ENCODE measurements around the gene MCUB.

Gene MCUB

GRCh38 chr4:109601336-109601735 lies 41.3 kb downstream of the MCUB start:
- Histone ChIP-seq H3K27ac (ENCODE audit: low read length) (no peak overlapping the region), H3K4me1 (ENCODE audit: control insufficient read depth, insufficient read depth, low read length) (no peaks in the 10 kb centered on the region), H3K9me3 (ENCODE audit: control insufficient read depth in 2 of 2, low read length in 2 of 2) (no peaks in the 10 kb centered on the region)

GRCh38 chr4:109607976-109608375 lies 47.9 kb downstream of the MCUB start:
- Histone ChIP-seq H3K9ac (ENCODE audit: low read length in 2 of 2) (no peak overlapping the region), H3K4me3 (ENCODE audit: low read length in 2 of 2) (no peak overlapping the region), H3K9me3 (ENCODE audit: control insufficient read depth in 2 of 2, low read length in 2 of 2) (no peaks in the 10 kb centered on the region), H3K27me3 (ENCODE audit: control insufficient read depth in 1 of 2, insufficient read depth in 2 of 2, low read length in 2 of 2) (no peaks in the 10 kb centered on the region), H3K36me3 (ENCODE audit: control insufficient read depth in 2 of 2, insufficient read depth in 2 of 2, low read length in 2 of 2) (no peaks in the 10 kb centered on the region), H3K27ac (ENCODE audit: low read length) (no peak overlapping the region), H3K4me1 (ENCODE audit: control insufficient read depth, insufficient read depth, low read length) (no peaks in the 10 kb centered on the region)

More at GRCh38 chr4:109601336-109601735, 41.3 kb downstream of the MCUB start:
- H3K27me3 ChIP-seq (ENCODE audit: control insufficient read depth in 1 of 2, insufficient read depth in 2 of 2, low read length in 2 of 2): no peaks in the 10 kb centered on the region
- no peaks in the 10 kb centered on the region for H3K36me3 ChIP-seq (ENCODE audit: control insufficient read depth in 2 of 2, insufficient read depth in 2 of 2, low read length in 2 of 2)
- no peak overlapping the region for H3K9ac ChIP-seq (ENCODE audit: low read length in 2 of 2)
- H3K4me3 ChIP-seq (ENCODE audit: low read length in 2 of 2): no peak overlapping the region

GRCh38 chr4:109608879-109609278 lies 48.8 kb downstream of the MCUB start:
- no peak overlapping the region for H3K27ac ChIP-seq (ENCODE audit: low read length)
- no peaks in the 10 kb centered on the region for H3K27me3 ChIP-seq (ENCODE audit: control insufficient read depth in 1 of 2, insufficient read depth in 2 of 2, low read length in 2 of 2)
- H3K4me3 ChIP-seq (ENCODE audit: low read length in 2 of 2): no peak overlapping the region
- no peaks in the 10 kb centered on the region for H3K9me3 ChIP-seq (ENCODE audit: control insufficient read depth in 2 of 2, low read length in 2 of 2)
- H3K36me3 ChIP-seq (ENCODE audit: control insufficient read depth in 2 of 2, insufficient read depth in 2 of 2, low read length in 2 of 2): no peaks in the 10 kb centered on the region
- H3K4me1 ChIP-seq (ENCODE audit: control insufficient read depth, insufficient read depth, low read length): no peaks in the 10 kb centered on the region
- no peak overlapping the region for H3K9ac ChIP-seq (ENCODE audit: low read length in 2 of 2)

GRCh38 chr4:109609431-109609830 lies 49.4 kb downstream of the MCUB start:
- Histone ChIP-seq H3K9me3 (ENCODE audit: control insufficient read depth in 2 of 2, low read length in 2 of 2) (no peaks in the 10 kb centered on the region), H3K36me3 (ENCODE audit: control insufficient read depth in 2 of 2, insufficient read depth in 2 of 2, low read length in 2 of 2) (no peaks in the 10 kb centered on the region), H3K4me3 (ENCODE audit: low read length in 2 of 2) (no peak overlapping the region), H3K27me3 (ENCODE audit: control insufficient read depth in 1 of 2, insufficient read depth in 2 of 2, low read length in 2 of 2) (no peaks in the 10 kb centered on the region), H3K9ac (ENCODE audit: low read length in 2 of 2) (no peak overlapping the region), H3K4me1 (ENCODE audit: control insufficient read depth, insufficient read depth, low read length) (no peaks in the 10 kb centered on the region), H3K27ac (ENCODE audit: low read length) (no peak overlapping the region)

- Histone ChIP-seq H3K27ac (ENCODE audit: low read length) (no peak overlapping the region), H3K9ac (ENCODE audit: low read length in 2 of 2) (no peak overlapping the region), H3K27me3 (ENCODE audit: control insufficient read depth in 1 of 2, insufficient read depth in 2 of 2, low read length in 2 of 2) (no peaks in the 10 kb centered on the region), H3K4me3 (ENCODE audit: low read length in 2 of 2) (no peak overlapping the region), H3K4me1 (ENCODE audit: control insufficient read depth, insufficient read depth, low read length) (no peaks in the 10 kb centered on the region), H3K9me3 (ENCODE audit: control insufficient read depth in 2 of 2, low read length in 2 of 2) (no peaks in the 10 kb centered on the region), H3K36me3 (ENCODE audit: control insufficient read depth in 2 of 2, insufficient read depth in 2 of 2, low read length in 2 of 2) (no peaks in the 10 kb centered on the region)
Observed at GRCh38 chr4:109610489-109610888, 50.4 kb downstream of the MCUB start.

GRCh38 chr4:109611045-109611646 lies 51.1 kb downstream of the MCUB start:
- Histone ChIP-seq H3K9ac (ENCODE audit: low read length in 2 of 2) (no peak overlapping the region), H3K27me3 (ENCODE audit: control insufficient read depth in 1 of 2, insufficient read depth in 2 of 2, low read length in 2 of 2) (no peaks in the 10 kb centered on the region), H3K9me3 (ENCODE audit: control insufficient read depth in 2 of 2, low read length in 2 of 2) (no peaks in the 10 kb centered on the region), H3K4me1 (ENCODE audit: control insufficient read depth, insufficient read depth, low read length) (no peaks in the 10 kb centered on the region), H3K36me3 (ENCODE audit: control insufficient read depth in 2 of 2, insufficient read depth in 2 of 2, low read length in 2 of 2) (no peaks in the 10 kb centered on the region), H3K27ac (ENCODE audit: low read length) (no peak overlapping the region), H3K4me3 (ENCODE audit: low read length in 2 of 2) (no peak overlapping the region)

GRCh38 chr4:109614015-109614414 lies 54.0 kb downstream of the MCUB start:
- Histone ChIP-seq H3K27me3 (ENCODE audit: control insufficient read depth in 1 of 2, insufficient read depth in 2 of 2, low read length in 2 of 2) (no peaks in the 10 kb centered on the region), H3K9me3 (ENCODE audit: control insufficient read depth in 2 of 2, low read length in 2 of 2) (no peaks in the 10 kb centered on the region), H3K4me1 (ENCODE audit: control insufficient read depth, insufficient read depth, low read length) (no peaks in the 10 kb centered on the region), H3K36me3 (ENCODE audit: control insufficient read depth in 2 of 2, insufficient read depth in 2 of 2, low read length in 2 of 2) (no peaks in the 10 kb centered on the region), H3K4me3 (ENCODE audit: low read length in 2 of 2) (no peak overlapping the region), H3K9ac (ENCODE audit: low read length in 2 of 2) (no peak overlapping the region), H3K27ac (ENCODE audit: low read length) (no peak overlapping the region)

GRCh38 chr4:109614466-109614865 lies 54.4 kb downstream of the MCUB start:
- Histone ChIP-seq H3K9ac (ENCODE audit: low read length in 2 of 2) (no peak overlapping the region), H3K4me3 (ENCODE audit: low read length in 2 of 2) (no peak overlapping the region), H3K36me3 (ENCODE audit: control insufficient read depth in 2 of 2, insufficient read depth in 2 of 2, low read length in 2 of 2) (no peaks in the 10 kb centered on the region), H3K27ac (ENCODE audit: low read length) (no peak overlapping the region), H3K4me1 (ENCODE audit: control insufficient read depth, insufficient read depth, low read length) (no peaks in the 10 kb centered on the region), H3K9me3 (ENCODE audit: control insufficient read depth in 2 of 2, low read length in 2 of 2) (no peaks in the 10 kb centered on the region), H3K27me3 (ENCODE audit: control insufficient read depth in 1 of 2, insufficient read depth in 2 of 2, low read length in 2 of 2) (no peaks in the 10 kb centered on the region)

- Histone ChIP-seq H3K4me1 (ENCODE audit: control insufficient read depth, insufficient read depth, low read length) (no peaks in the 10 kb centered on the region), H3K27ac (ENCODE audit: low read length) (no peak overlapping the region), H3K4me3 (ENCODE audit: low read length in 2 of 2) (no peak overlapping the region), H3K36me3 (ENCODE audit: control insufficient read depth in 2 of 2, insufficient read depth in 2 of 2, low read length in 2 of 2) (no peaks in the 10 kb centered on the region), H3K9me3 (ENCODE audit: control insufficient read depth in 2 of 2, low read length in 2 of 2) (no peaks in the 10 kb centered on the region), H3K9ac (ENCODE audit: low read length in 2 of 2) (no peak overlapping the region), H3K27me3 (ENCODE audit: control insufficient read depth in 1 of 2, insufficient read depth in 2 of 2, low read length in 2 of 2) (no peaks in the 10 kb centered on the region)
Observed at GRCh38 chr4:109615742-109616141, 55.7 kb downstream of the MCUB start.

GRCh38 chr4:109616243-109616642 lies 56.2 kb downstream of the MCUB start:
- no peak overlapping the region for H3K9ac ChIP-seq (ENCODE audit: low read length in 2 of 2)
- H3K36me3 ChIP-seq (ENCODE audit: control insufficient read depth in 2 of 2, insufficient read depth in 2 of 2, low read length in 2 of 2): no peaks in the 10 kb centered on the region
- H3K9me3 ChIP-seq (ENCODE audit: control insufficient read depth in 2 of 2, low read length in 2 of 2): no peaks in the 10 kb centered on the region
- no peaks in the 10 kb centered on the region for H3K4me1 ChIP-seq (ENCODE audit: control insufficient read depth, insufficient read depth, low read length)
- no peak overlapping the region for H3K4me3 ChIP-seq (ENCODE audit: low read length in 2 of 2)
- no peak overlapping the region for H3K27ac ChIP-seq (ENCODE audit: low read length)
- no peaks in the 10 kb centered on the region for H3K27me3 ChIP-seq (ENCODE audit: control insufficient read depth in 1 of 2, insufficient read depth in 2 of 2, low read length in 2 of 2)

GRCh38 chr4:109622626-109623025 lies 62.6 kb downstream of the MCUB start:
- no peaks in the 10 kb centered on the region for H3K9me3 ChIP-seq (ENCODE audit: control insufficient read depth in 2 of 2, low read length in 2 of 2)
- no peaks in the 10 kb centered on the region for H3K36me3 ChIP-seq (ENCODE audit: control insufficient read depth in 2 of 2, insufficient read depth in 2 of 2, low read length in 2 of 2)
- no peak overlapping the region for H3K27ac ChIP-seq (ENCODE audit: low read length)
- H3K4me3 ChIP-seq (ENCODE audit: low read length in 2 of 2): no peak overlapping the region
- H3K27me3 ChIP-seq (ENCODE audit: control insufficient read depth in 1 of 2, insufficient read depth in 2 of 2, low read length in 2 of 2): no peaks in the 10 kb centered on the region
- H3K9ac ChIP-seq (ENCODE audit: low read length in 2 of 2): no peak overlapping the region
- no peaks in the 10 kb centered on the region for H3K4me1 ChIP-seq (ENCODE audit: control insufficient read depth, insufficient read depth, low read length)
